ENCODE results near the gene GPR132. TPM values are rescaled to one million over a fixed set of nuclear protein-coding genes. Genes with fewer than 3 reads are reported as not detected.

The GPR132 gene
- polyA plus RNA-seq, 1 donor (not counting 4 experiments of a cell fraction or from before 2014, with no cell fraction given) = not detected

DNA sequence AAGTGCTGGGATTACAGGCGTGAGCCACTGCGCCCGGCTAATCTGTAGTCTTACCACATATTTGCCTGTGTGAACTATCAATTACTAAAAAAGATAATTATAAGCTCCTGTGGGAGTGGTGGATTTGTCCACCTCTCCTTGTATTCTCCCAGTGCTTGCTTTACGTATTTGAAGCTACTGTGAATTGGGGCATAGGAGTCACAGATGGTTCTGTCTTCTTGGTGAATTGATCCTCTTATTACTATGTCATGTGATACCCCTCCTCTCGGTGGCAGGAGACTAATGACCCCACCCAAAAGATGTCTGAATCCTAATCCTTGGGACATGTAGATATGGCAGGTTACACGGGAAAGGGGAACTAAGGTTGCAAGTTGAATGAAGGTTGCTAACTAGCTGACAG, 11.8 kb downstream of the GPR132 start:
- Histone ChIP-seq H3K27me3 (ENCODE audit: control insufficient read depth, extremely low read depth, insufficient read depth, low read length) (no peaks in the 10 kb centered on the region), H3K9me3 (ENCODE audit: control insufficient read depth, low read depth, low read length) (no peaks in the 10 kb centered on the region), H2AFZ (ENCODE audit: control insufficient read depth, low read length) (no peak overlapping the region), H3K36me3 (ENCODE audit: control insufficient read depth in 2 of 2, extremely low read depth in 1 of 2, insufficient read depth in 2 of 2, low read length in 2 of 2) (peaks cover 0 to 19% of the 10 kb centered on the region in 2 experiments), H3K27ac (ENCODE audit: control insufficient read depth, insufficient read depth, low read length) (no peak overlapping the region), H4K20me1 (ENCODE audit: control insufficient read depth, extremely low read depth, insufficient read depth, low read length) (no peaks in the 10 kb centered on the region), H3K4me3 (ENCODE audit: control insufficient read depth in 2 of 3, extremely low read depth in 1 of 3, insufficient read depth in 2 of 3, low read depth in 1 of 3, low read length in 3 of 3) (no peak overlapping the region), H3K4me2 (ENCODE audit: control insufficient read depth, extremely low read depth, insufficient read depth, low read depth, low read length) (no peak overlapping the region), H3K79me2 (ENCODE audit: control insufficient read depth, insufficient read depth, low read length) (no peaks in the 10 kb centered on the region), H3K9me1 (ENCODE audit: control insufficient read depth, extremely low read depth, insufficient read depth, low read length) (no peaks in the 10 kb centered on the region), H3K9ac (ENCODE audit: control insufficient read depth, extremely low read depth, insufficient read depth, low read length) (no peak overlapping the region), H3K4me1 (ENCODE audit: control insufficient read depth, extremely low read depth, insufficient read depth, low read length) (no peaks in the 10 kb centered on the region)
- DNase-seq (ENCODE audit: low read depth, low spot score) (no peak), FAIRE-seq (no peak)
- dilution Hi-C loops (cut with MboI; ENCODE audit: extremely low pct_ligation_motif_present, low sequenced_read_pairs) = no loop called here
- TF ChIP-seq, protein P1, sequence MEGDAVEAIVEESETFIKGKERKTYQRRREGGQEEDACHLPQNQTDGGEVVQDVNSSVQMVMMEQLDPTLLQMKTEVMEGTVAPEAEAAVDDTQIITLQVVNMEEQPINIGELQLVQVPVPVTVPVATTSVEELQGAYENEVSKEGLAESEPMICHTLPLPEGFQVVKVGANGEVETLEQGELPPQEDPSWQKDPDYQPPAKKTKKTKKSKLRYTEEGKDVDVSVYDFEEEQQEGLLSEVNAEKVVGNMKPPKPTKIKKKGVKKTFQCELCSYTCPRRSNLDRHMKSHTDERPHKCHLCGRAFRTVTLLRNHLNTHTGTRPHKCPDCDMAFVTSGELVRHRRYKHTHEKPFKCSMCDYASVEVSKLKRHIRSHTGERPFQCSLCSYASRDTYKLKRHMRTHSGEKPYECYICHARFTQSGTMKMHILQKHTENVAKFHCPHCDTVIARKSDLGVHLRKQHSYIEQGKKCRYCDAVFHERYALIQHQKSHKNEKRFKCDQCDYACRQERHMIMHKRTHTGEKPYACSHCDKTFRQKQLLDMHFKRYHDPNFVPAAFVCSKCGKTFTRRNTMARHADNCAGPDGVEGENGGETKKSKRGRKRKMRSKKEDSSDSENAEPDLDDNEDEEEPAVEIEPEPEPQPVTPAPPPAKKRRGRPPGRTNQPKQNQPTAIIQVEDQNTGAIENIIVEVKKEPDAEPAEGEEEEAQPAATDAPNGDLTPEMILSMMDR (optimal IDR thresholded peaks at IDR 0.05 in 1 of 3, IDR thresholded peaks at IDR 0.05 in 1 of 3, conservative IDR thresholded peaks at IDR 0.05 in 1 of 3; ENCODE audit: extremely low read depth in 1 of 3, insufficient read depth in 2 of 3, low read length in 3 of 3) = no peak
- no peak for TF ChIP-seq EZH2 (IDR thresholded peaks at IDR 0.05; ENCODE audit: low read length)

DNA sequence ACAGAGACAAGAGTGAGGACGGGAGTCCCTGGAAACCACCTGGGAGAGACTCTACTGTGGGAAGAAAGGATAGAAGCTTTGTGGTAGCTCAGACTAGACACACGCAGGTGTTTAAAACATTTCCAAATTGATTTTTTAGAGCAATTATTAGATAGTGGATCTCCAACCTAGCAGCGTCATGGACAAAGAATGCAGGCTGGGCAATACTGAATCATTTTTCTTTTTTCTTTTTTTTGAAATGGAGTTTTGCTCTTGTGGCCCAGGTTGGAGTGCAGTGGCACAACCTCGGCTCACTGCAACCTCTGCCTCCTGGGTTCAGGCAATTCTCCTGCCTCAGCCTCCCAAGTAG, 13.1 kb downstream of the GPR132 start:
- H3K27me3 ChIP-seq (ENCODE audit: control insufficient read depth, extremely low read depth, insufficient read depth, low read length) = no peaks in the 10 kb centered on the region
- H3K4me1 ChIP-seq (ENCODE audit: control insufficient read depth, extremely low read depth, insufficient read depth, low read length) = no peaks in the 10 kb centered on the region
- H3K9me1 ChIP-seq (ENCODE audit: control insufficient read depth, extremely low read depth, insufficient read depth, low read length) = no peaks in the 10 kb centered on the region
- dilution Hi-C loops (cut with MboI; ENCODE audit: extremely low pct_ligation_motif_present, low sequenced_read_pairs) = no loop called here
- H3K9me3 ChIP-seq (ENCODE audit: control insufficient read depth, low read depth, low read length) = no peaks in the 10 kb centered on the region
- H3K9ac ChIP-seq (ENCODE audit: control insufficient read depth, extremely low read depth, insufficient read depth, low read length) = no peak overlapping the region
- no peak overlapping the region for H3K4me3 ChIP-seq (ENCODE audit: control insufficient read depth in 2 of 3, extremely low read depth in 1 of 3, insufficient read depth in 2 of 3, low read depth in 1 of 3, low read length in 3 of 3)
- no peak overlapping the region for H3K27ac ChIP-seq (ENCODE audit: control insufficient read depth, insufficient read depth, low read length)
- FAIRE-seq (no peak), DNase-seq (ENCODE audit: low read depth, low spot score) (no peak)
- no peaks in the 10 kb centered on the region for H4K20me1 ChIP-seq (ENCODE audit: control insufficient read depth, extremely low read depth, insufficient read depth, low read length)
- no peaks in the 10 kb centered on the region for H3K79me2 ChIP-seq (ENCODE audit: control insufficient read depth, insufficient read depth, low read length)
- no peak overlapping the region for H2AFZ ChIP-seq (ENCODE audit: control insufficient read depth, low read length)
- peaks cover 0 to 22% of the 10 kb centered on the region in 2 experiments for H3K36me3 ChIP-seq (ENCODE audit: control insufficient read depth in 2 of 2, extremely low read depth in 1 of 2, insufficient read depth in 2 of 2, low read length in 2 of 2)
- no peak for TF ChIP-seq EZH2 (IDR thresholded peaks at IDR 0.05; ENCODE audit: low read length)
- TF ChIP-seq, protein P1 (optimal IDR thresholded peaks at IDR 0.05 in 1 of 3, IDR thresholded peaks at IDR 0.05 in 1 of 3, conservative IDR thresholded peaks at IDR 0.05 in 1 of 3; ENCODE audit: extremely low read depth in 1 of 3, insufficient read depth in 2 of 3, low read length in 3 of 3) = no peak
- no peak overlapping the region for H3K4me2 ChIP-seq (ENCODE audit: control insufficient read depth, extremely low read depth, insufficient read depth, low read depth, low read length)
